Muscle of back (tissue), 11 donors: ENCODE measurements around the gene NDUFB3. TPM values are rescaled to one million over a fixed set of nuclear protein-coding genes. Genes with fewer than 3 reads are reported as not detected.
"Not testable (repeated sequence)": the region's sequence is repeated elsewhere in the genome, so short reads cannot be mapped to it uniquely, and the experiment has no call there.

Source experiments
- DNase-seq, 3 donors: peaks; one replicate each; pipeline versions ENCODE4 v3.0.0 to v3.0.0-alpha.2; 2013
- polyA plus RNA-seq, 10 donors: library from polyadenylated mRNA; unstranded; fragments of 120-200 nt; gene quantifications; one replicate each; pipeline ENCODE4 v1.2.1, GENCODE V29; 2013; ENCODE audit not compliant: insufficient read length in 10 of 10

The NDUFB3 gene
- polyA plus RNA-seq, 10 donors, result 85.7 to 108 (median 97.9) TPM

DNA sequence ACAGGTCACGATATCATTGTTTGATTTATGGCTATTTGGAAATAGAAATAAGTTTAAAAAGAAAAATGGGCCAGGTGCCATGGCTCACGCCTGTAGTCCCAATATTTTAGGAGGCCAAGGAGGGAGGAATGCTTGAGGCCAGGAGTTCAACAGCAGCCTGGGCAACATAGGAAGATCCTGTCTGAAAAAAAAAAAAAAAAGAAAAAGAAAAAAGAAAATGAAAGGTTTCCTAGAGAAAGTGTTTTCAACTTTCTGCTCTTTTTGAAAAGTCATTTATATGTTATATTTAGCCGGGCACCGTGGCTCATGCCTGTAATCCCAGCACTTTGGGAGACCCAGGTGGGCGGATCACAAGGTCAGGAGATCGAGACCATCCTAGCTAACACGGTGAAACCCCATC, 3.2 kb downstream of the NDUFB3 start:
- no peak for DNase-seq

DNA sequence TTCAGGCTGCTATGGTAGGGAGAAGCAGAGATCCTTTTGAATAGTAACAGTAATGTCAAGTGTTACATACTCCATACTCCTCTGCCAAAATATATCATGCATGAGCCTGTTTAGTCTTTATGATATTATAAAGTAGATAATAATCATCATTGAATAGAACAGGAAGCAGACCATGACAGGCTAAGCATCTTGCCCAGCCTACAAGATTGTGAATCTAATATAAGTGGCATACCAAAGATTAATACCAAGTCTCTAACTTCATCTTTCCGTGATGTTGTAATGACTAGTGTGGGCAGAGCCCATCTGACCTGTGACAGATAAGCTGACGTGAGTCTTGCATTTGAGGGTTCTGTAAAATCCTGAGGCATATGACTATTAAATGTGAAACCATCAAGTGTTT, 13.1 kb downstream of the NDUFB3 start:
- DNase-seq, result no peak

DNA sequence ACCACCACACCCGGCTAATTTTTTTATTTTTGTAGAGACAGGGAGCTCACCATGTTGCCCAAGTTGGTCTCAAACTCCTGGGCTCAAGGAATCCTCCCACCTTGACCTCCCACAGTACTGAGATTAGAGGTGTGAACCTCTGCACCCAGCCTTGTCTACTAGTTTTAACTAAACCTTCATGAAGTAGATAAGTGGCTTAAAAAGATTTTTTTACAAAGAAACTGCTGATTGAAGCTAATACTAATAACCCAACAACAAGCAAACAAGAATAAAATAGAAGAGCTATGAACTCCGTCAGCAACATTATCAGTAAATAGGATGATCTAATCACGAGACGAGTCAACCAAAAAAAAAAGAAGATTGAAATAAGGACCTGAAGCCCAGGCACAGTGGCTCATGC, 18.8 kb downstream of the NDUFB3 start:
- no peak for DNase-seq

DNA sequence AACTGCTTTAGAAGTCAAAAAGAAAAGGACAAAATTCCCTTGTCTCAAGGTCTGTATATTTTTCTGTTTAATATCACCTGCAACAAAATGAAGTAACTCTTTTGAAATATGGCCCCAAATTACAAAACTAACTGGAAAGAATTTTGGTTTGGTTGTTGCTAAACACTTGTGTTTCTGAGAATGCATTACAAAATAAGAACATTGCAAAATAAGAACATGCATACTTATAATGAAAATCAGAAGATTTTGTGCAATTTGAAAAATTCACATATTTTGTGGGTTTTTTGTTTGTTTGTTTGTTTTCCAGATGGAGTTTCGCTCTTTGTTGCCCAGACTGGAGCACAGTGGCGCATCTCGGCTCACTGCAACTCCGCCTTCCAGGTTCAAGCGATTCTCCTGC, 21.8 kb downstream of the NDUFB3 start:
- no peak for DNase-seq

DNA sequence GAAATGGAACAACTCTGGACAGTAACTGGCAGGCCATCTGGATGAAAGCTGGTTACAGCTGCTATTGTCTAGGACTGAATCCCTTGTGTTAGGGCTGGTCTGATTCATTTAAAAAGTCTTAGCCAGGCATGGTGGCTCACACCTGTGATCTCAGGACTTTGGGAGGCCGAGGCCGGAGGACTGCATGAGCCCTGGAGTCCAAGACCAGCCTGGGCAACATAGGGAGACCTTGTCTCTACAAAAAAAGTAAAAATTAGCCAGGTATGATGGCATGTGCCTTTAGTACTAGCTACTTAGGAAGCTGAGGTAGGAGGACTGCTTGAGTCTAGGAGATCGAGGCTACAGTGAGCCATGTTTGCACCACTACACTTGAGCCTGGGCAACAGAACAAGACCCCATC, 28.7 kb downstream of the NDUFB3 start:
- DNase-seq, result no peak

DNA sequence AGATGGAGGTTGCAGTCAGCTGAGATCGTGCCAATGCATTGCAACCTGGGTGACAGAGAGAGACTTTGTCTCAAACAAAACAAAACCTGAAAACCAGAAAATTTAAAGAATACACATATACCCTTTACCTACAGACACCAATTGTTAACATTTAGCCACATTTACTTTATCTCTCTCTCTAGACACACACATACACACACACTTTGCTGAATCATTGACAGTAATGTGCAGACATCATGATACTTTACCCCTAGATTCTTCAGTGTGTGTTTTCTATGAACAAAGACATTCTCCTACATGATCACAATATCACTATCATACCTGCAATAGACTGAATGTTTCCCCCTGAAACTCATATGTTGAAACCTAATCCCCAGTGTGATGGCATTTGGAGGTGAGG, 34.0 kb downstream of the NDUFB3 start:
- no peak for DNase-seq

DNA sequence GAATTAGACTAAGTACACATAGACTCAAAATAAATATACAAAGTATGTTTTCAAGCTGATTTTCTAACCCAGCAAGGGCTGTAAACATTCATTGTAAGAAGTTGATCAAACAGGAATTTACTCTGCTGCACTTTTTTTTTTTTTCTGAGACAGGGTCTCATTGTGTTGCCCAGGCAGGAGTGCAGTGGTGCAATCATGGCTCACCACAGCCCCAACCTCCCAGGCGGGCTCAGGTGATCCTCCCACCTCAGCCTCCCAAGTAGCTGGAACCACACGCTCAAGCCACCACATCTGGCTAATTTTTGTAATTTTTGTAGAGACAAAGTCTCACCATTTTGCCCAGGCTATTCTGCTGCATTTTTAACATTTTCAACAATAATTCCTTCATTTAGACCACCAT, 35.8 kb downstream of the NDUFB3 start:
- no peak for DNase-seq

DNA sequence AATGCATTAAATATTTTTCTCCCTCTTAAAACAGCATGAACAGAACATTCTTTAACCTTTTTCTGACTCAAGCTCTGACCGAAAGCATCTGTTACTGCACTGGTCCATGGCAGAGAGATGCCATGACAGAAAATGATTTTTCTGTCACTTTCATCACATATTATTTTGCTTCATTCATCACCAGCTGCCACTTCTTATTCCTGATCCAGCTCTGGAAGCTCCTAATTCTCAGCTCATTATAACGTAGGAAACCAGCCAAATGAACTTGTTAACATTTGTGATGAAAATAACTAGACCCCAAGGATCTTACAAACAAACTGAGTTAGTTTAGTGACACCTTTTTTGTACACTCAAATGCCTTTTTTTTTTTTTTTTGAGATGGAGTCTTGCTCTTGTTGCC, 36.5 kb downstream of the NDUFB3 start:
- DNase-seq, result no peak

DNA sequence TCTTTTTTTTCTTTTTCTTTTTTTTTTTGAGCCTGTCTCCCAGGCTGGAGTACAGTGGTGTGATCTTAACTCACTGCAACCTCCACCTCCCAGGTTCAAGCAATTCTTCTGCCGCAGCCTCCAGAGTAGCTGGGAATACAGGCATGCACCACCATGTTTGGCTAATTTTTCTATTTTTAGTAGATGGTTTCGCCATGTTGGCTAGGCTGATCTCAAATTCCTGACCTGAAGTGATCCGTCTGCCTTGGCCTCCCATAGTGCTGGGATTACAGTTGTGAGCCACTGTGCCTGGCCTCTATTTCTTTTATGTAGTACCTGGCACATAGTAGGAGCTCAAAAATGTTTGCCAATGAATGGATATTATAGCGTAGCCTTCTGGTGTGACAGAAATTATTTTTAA, 37.4 kb downstream of the NDUFB3 start:
- DNase-seq, result no peak

DNA sequence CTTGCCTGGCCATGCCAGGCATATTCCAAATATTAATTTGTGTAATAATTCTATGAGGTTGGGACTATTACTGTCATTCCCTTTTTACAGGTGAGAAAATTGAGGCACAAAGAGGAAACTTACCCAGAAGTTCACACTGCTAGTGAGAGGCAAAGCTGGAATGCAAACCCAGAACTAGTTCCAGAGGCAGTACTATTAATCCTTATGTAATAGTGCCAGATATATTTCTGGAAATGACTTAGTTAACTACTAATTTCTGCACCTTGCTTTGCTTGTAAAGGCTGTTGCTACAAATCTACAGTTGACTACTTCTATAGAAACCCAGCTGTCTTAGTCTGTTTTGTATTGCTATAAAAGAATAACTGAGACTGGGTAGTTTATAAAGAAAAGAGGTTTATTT, 38.8 kb downstream of the NDUFB3 start:
- DNase-seq, result no peak

DNA sequence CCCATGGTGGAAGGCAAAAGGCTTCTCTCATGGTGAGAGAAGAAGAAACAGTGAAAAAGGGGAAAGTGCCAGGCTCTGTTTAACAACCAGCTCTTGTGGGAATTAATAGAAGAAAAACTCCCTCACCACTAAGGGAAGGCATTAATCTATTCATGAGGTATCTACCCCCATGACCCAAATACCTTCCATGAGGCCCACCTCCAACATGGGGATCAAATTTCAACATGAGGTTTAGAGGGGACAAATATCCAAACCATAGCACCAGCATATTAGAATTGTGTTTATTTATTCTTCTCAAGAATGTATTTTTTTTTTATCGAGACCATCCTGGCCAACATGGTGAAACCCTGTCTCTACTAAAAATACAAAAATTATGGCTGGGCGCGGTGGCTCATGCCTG, 39.3 kb downstream of the NDUFB3 start:
- no peak for DNase-seq

DNA sequence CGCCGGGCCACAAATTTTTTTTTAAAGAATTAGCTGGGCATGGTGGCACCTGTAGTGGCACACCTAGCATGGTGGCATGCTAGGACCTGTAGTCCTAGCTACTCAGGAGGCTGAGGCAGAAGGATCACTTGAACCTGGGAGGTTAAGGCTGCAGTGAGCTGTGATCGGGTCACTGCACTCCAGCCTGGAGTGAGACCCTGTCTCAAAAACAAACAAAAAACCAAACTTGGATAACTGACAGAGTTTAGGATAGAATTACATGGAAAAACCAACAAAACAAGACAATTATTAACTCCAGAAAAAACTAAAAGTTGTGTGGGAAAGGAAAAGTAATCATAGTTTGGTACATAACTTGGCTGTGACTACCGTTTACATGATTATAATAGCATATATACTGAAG, 42.5 kb downstream of the NDUFB3 start:
- no peak for DNase-seq

DNA sequence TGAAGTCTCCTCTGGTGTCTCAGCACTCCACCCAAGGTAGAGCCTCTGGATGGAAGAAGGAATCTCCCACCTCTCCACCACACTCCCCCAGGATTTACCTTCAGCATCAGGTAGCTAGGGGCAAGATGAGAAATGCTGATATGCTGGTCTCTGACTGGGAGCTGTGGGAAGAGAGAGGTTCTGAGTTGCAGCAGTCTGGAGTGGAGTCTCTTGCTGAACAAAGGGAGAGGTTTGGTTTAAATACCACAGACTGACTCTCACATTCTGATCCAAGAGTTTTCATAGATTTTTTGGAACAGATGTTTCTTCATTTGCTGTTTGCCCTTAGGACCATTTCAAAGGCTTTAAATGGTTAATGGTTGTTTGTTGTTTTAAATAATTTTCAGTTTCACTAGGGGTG, 43.0 kb downstream of the NDUFB3 start:
- DNase-seq, result no peak

DNA sequence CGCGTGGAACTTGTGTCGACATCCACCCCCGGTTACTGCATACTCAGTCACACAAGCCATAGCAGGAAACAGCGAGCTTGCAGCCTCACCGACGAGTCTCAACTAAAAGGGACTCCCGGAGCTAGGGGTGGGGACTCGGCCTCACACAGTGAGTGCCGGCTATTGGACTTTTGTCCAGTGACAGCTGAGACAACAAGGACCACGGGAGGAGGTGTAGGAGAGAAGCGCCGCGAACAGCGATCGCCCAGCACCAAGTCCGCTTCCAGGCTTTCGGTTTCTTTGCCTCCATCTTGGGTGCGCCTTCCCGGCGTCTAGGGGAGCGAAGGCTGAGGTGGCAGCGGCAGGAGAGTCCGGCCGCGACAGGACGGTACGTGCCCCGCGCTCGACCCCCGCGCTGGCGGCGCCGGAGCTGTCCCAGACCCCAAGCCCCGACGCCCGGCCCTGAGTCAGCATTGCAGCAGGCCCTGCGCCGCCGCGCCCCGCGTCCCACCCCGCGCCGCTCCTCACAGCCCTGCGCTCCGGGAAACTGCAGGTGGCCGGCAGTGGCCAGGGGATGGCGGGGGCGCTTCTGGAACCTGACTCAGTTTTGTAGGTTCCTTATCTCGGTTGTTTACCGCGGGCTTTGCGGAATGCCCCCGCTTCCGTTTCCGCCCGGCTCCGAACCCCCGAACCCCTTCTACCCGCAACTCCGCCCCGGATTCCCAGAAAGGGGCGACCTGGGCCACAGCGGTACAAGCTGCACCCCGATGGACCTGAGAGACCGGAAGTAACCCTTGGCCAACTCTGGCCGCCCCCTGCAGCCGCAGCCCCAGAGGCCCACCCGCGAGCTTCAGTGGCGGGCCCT, 44.5 kb downstream of the NDUFB3 start, which contains the start of gene CFLAR:
Gene CFLAR, plus strand, starts transcription at position 50 of the 844 bp plus-strand sequence. CDS start 13,702 bp downstream, outside the sequence.
- peak; percentile 72 to 95 (median 80) for DNase-seq

DNA sequence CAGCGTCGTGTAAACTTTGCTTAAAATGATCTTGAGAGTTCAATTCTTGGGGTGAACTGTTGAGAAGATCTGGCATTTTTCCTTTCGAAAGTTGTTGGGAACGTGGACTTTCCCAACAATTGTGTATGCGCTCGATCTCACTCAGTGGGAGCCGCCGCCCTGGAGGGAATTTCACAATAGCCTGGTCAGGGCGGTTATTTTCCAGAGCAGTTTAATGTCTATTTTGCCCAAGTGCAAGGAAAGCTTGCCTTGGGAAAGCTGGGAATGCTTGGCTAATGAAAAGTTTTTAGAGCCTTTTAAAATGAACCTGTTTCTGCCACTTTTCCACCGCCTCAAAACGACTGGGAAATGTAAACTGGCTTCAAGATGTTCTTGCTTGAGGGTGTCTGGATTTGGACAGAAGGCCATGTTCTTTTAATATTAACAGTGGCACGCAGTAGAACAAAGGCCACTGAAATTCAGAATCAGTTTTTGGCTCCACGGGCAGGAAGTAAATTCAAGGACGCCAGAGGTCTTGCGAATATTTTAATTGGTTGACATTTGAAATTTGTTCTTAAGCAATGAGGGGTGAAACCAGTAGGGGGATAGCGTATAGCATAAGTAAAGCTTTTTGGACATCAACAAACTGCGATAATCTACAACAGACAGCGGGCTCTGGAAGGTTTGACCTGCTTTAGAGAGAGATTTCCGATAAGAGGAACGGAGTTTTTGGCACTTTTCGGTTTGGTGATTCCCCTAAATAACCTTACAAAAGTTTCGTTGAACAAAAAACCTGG, 45.3 kb downstream of the NDUFB3 start:
- peak; percentile 69 to 87 (median 74) for DNase-seq

DNA sequence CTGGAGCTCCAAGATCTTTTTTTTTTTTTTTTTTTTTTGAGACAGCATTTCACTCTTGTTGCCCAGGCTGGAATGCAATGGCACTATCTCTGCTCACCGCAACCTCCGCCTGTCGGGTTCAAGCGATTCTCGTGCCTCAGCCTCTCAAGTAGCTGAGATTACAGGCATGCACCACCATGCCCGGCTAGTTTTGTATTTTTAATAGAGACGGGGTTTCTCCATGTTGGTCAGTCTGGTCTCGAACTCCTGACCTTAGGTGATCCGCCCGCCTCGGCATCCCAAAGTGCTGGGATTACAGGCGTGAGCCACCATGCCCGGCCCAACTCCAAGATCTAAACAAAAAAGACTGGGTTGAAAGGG, 45.9 kb downstream of the NDUFB3 start:
- DNase-seq, result not testable (repeated sequence)

DNA sequence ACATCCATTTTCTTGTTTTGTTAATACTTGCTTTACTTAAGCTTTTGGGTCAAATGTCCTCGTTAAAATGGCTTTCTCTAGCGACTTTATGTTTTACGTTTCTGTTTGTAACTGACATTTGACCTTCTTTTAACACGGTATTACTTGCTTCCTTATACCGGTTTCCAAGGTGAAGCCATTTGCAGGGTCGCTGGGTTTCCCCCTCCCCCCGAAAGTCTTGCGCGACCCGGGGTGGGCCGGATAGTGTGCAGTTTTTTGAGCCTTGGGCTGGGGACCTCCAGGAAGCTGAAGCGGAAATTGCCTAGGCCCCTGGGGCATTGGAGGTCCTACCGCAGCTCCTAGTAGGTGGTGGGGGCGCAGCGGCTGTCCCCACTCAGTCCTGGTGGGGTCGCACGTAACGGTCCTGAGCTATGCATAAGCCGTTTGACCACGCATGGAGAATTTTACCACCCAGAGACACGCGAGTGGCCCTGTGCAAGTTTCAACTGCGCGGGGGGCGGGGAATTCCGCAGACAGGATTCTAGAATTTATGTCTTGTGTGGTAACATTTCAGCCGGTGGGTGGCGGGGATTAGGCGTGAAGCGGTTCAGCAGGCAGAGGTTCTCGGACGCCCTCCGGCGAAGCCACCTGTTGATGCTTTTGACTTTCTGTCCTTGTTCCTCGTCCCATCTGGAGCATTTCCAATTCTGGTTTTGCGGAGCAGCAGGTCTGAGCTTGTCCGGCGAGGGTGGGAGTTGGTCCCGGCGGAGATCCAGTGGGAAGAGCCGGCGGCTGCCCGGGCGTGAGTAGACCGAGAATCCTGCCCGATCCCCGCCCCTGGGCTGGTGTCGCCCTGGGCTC, 46.5 kb downstream of the NDUFB3 start:
- peak; percentile 77 to 91 (median 78) for DNase-seq

DNA sequence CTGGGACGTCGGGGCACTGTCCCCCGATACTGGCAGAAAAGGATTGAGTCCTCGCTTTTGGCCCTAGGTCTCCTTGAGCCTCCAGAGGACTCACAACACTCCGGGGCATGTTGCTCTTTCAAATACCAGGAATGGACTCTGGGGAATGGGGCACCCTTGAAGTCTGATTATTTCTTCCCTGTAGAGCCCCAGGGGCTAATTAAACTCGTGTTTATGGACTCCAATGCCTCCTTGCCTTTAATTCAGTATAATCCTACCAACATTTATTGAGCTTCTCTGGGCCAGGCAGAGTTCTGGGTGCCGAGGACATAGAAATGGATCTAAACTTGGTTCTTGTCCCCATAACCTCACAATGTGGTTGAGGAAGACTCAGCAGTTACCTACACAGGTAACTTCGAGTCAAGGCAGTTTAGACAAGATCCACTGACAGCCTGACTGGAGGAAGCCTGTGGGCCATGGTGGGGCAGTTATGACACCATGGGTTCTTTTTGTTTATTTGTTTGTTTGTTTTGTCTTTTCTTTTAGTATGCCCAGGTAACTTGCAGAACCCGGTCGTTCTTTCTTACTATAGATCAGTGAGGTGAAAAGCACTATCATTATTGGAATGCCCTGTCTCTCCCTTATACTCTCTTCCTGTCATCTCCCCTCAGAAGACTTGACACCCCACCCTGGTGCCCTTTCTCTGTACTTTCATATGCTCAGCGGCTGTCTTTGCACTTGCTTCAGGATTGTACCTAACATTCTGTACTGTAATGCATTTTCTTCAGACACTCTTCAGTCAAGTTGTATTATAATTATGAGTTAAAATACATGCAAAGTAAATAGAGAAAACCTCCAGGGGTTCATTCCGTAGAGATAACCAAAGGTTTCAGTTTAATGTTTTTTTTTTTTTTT, 47.4 kb downstream of the NDUFB3 start:
- DNase-seq, result no peak

DNA sequence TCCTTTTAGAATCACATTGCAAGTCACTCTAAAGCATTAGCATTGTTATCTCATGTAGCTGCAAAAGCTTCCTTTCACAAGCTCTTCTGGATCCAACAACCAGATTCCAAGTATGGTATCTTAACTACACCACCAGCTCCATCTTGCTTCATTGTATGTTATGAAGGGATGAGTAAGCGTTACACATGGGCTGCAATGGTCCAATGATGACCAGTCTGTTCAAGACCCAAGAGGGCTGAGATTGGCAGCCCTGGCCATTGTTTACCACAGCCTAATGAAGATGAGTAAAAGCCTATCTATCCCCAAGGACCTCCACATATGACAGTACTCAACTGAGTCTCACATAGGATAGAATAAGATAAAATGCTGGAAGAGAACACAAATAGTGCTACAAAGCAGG, 50.5 kb downstream of the NDUFB3 start:
- DNase-seq, result no peak

DNA sequence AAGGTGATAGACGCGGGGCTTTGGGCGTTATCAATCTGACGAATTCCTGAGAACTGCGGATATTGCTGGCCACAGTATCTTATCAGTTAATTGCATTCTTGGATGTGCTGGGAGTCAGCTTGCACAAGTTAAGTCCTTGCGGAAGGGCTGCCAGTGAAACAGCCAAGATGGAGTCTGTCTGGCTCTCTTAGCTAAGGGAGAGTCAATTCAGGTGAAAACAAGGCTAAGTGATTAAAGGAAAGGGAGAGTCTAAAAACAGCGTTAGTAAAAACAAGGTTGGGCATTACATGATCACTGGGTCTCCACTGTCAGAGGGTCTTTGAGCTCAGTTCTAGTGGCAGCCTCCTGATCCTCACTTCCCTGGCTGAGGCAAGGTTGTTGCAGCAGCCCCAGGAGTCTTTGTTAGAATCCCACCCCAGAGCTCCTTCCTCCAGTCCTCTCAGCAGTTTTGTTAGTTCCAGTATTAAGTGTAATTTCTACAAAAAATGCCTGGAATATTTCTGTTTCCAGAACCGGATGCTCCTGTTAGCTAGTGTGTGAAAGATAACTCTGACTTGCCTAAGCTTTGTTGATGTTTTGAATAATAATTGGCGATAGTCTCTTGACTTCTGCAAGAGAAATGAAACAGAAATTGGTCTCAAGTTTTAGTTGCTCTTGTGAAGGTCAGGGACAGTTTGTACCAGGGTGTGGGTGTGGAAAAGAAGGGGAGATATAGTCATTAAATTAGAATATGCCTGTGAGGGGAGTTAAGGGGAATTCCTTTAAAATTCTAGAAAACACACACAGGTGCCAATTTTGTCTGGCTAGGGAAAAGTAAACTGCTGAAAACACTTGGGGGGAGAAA, 54.7 kb downstream of the NDUFB3 start:
- no peak for DNase-seq
